GM12872 (cell line): ENCODE measurements around the gene SWT1.

Experiments used
- TF ChIP-seq, protein P1 (sequence below): IDR thresholded peaks from 3 replicates; pipeline ENCODE4 v1.5.1; 2011; ENCODE audit warnings: low read depth, mild to moderate bottlenecking, low read length, moderate library complexity; ENCODE audit not compliant: insufficient read depth

The SWT1 gene

DNA sequence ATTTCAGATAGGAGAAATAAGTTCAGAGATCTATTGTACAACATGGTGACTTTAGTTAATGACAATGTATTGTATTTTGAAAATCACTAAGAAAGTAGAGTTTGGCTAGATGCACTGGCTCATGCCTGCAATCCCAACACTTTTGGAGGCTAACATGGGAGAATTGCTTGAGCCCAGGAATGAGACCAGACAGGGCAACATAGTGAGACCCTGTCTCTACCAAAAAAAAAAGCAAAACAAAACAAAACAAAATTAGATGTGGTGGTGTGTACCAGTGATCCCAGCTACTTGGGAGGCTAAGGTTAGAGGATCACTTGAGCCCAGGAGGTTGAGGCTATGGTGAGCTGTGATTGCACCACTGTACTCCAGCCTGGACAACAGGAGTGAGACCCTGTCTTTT is 132.9 kb downstream of the SWT1 start:
- TF ChIP-seq, protein P1, sequence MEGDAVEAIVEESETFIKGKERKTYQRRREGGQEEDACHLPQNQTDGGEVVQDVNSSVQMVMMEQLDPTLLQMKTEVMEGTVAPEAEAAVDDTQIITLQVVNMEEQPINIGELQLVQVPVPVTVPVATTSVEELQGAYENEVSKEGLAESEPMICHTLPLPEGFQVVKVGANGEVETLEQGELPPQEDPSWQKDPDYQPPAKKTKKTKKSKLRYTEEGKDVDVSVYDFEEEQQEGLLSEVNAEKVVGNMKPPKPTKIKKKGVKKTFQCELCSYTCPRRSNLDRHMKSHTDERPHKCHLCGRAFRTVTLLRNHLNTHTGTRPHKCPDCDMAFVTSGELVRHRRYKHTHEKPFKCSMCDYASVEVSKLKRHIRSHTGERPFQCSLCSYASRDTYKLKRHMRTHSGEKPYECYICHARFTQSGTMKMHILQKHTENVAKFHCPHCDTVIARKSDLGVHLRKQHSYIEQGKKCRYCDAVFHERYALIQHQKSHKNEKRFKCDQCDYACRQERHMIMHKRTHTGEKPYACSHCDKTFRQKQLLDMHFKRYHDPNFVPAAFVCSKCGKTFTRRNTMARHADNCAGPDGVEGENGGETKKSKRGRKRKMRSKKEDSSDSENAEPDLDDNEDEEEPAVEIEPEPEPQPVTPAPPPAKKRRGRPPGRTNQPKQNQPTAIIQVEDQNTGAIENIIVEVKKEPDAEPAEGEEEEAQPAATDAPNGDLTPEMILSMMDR: no peak

DNA sequence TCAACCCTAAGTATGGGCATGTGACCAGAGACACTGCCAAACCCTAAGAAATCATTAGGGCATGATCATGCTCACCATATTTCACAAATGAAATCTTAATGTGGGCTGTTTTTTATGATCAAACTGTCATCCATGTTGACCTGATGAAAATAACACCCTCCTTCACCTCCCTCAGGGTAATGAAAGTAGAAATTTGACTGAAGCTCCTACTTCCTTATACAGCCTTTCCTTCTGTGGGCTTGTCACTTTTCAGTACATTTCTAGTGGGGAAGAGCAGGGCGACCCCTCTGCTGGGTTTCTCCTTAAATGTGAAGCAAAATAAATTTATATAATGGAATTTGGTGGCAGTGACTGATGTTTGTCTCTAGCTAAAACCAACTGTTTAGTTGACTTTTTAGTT is 134.2 kb downstream of the SWT1 start:
- TF ChIP-seq, protein P1: no peak

DNA sequence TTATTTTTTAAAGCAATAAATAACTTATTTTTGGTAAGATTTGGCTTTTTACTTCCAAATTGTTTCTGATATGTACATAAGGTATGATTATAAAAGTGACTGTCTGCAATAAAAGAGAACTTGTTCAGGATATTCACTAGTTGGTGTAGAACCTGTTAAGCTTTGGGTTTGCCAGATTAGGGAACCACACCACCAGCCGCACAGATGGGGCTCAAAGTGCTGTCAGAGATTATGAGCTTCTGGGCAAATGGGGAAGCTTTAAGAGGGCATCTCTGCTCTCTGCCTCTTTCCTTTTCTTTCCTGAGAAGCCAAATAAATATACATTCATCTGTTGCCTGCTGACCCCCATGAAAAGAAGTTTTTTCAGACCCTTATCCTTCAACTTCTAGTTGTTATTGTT is 134.7 kb downstream of the SWT1 start:
- TF ChIP-seq, protein P1: no peak

DNA sequence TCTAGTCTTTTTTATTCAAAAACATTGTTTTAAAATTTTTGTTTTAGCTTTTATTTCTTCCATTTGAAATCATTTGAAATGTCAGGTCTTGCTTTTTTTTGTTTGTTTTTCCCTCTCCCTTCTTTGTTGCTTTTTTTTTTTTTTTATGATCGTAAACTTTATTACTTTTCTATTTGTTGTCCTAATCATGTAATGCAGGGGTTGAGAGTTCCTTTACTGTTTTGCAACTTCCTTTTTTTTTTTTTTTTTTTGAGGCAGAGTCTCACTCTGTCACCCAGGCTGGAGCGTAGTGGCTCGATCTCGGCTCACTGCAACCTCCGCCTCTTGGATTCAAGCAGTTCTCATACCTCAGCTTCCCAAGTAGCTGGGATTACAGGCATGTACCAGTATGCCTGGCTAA is 135.3 kb downstream of the SWT1 start:
- TF ChIP-seq, protein P1: no peak

DNA sequence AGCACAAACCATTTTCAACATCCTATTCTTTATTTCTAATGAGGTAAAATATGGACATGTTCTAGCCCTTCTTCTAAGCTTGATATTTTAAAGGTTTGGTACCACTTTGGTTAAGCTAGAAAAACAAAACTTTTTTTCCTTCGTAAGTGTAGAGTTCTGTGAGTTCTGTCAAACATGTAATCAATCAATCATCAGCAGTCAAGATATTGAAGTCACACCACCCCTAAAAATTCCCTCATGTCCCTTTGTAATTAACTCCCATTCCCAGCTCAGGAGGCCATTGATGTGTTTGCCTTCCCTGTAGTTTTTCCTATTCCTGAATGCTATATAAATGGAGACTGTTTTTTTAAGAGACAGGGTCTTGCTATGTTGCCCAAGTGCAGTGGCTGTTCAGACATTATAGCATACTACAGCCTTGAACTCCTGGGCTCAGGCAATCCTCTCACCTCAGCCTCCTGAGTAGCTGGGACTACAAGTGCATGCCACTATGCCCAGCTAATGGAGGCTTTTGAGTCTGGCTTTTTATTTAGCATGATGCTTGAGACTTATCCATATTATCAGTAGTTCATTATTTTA is 137.1 kb downstream of the SWT1 start:
- TF ChIP-seq, protein P1: no peak

DNA sequence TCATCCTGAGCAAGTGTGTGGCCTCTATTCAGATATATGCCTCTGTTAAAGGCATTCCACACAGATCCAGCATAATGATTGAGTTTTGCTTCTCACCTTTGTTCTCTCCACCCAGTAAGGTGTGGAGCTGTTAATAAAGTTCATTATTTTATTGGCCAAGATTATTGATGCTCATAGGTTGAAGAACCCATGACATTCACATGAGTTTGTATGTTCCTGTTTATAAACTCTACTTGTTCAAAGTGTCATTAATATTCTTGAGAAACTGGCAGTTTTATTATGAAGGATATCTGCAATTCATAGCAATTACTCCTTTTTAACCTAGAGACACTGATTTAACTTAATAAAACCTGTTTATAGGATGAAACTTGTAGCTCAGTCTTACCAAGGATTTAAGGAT is 138.1 kb downstream of the SWT1 start:
- TF ChIP-seq, protein P1: no peak

DNA sequence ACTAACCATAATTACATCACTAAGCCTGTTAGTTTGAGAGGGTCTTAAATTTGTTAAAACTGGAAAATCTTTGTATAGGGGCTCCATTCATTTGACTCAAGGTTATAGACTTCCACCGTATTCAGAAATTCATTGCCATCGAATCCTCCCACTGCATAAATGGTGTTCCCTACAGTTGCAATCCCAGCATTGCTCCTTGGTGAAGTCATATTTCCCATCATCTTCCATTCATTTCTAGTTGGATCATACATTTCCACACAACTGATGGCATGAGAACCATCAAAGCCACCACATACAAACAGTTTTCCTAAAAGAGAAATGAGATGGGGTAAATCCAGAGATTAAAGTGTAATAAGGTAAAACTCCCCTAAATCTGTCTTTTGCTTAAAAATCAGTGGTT is 141.0 kb downstream of the SWT1 start:
- TF ChIP-seq, protein P1: no peak
